Activated CD8-positive, alpha-beta memory T cell treated with anti-CD3 and anti-CD28 coated beads for 48 hours (primary cell): ENCODE data around the gene DUSP23.

Source experiments
- DNase-seq, 3 experiments: peaks; one replicate each; pipeline ENCODE4 v3.0.0-alpha.2; 2020; ENCODE audit warnings: low read depth in 2 of 3, low spot score in 2 of 3

The DUSP23 gene

DNA sequence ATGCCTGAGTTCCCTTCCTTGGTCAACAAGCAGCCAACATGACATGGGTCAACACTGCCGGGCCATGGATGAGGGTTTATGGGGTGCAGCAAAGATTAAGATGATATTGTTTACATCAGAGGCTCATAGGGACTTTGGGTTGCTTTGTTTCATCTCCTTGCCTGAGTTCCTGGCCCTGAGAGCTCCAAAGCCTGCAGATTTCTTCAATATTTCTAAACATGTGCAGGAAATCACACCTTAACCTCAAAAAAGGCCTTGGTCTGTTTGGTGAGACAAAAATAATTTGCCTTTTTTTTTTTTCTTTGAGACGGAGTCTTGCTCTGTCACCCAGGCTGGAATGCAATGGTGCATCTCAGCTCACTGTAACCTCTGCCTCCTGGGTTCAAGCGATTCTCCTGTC is 46.8 kb downstream of the DUSP23 start:
- no peak for DNase-seq

GRCh38 chr1:159828176-159828575 is 47.4 kb downstream of the DUSP23 start:
- DNase-seq, result no peak

GRCh38 chr1:159828581-159829272 is 48.0 kb downstream of the DUSP23 start:
- no peak for DNase-seq

DNA sequence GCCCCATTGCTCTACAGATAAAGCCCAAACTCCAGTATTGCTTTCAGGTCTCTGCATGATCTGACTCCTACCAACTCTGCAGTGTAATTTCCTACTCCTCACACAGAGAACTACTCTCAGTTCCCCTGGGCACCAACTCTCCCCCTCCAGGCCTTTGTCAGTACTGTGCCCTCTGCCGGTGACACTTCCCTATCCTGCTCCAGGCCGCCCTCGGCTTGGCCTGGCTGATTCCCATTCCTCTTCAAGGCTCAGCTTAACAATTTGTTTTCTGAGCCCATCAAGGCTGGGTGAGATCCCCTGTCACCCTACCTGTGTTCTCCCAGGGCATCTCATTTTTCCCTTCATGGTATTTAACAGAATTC is 48.5 kb downstream of the DUSP23 start:
- DNase-seq, result no peak

- no peak for DNase-seq
Observed at GRCh38 chr1:159829822-159830465, 49.2 kb downstream of the DUSP23 start.

- no peak for DNase-seq
Observed at GRCh38 chr1:159830722-159831121, 50.0 kb downstream of the DUSP23 start.

- no peak for DNase-seq
Observed at GRCh38 chr1:159831412-159832141, 50.8 kb downstream of the DUSP23 start.
